ENCODE measurements around the gene THSD4. TPM values are rescaled to one million over a fixed set of nuclear protein-coding genes. Genes with fewer than 3 reads are reported as not detected.

THSD4 gene
- total RNA-seq, 4 donors from 2014 or later: 16.6 to 25.3 (median 24.1) TPM

DNA sequence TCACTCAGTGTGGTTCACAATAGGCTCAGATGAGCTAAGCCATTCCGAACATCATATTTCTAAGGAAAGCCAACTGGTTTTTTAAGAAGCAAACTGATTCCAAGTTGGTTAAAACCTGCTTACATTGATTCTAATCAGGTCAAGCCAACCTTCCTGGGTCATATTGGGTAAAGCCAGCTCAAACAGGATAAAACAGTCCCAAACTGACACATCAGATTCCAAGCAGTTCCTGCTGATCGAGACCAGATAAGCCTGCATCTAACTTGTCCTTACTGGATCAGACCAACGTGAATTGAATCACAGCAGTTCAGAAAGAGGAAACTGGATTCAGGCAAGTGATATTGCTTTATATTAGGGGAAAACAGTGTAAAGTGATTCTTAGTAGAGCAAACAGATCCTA lies 18.6 kb upstream of the THSD4 start:
- Histone ChIP-seq H3K36me3 (no peaks in the 10 kb centered on the region), H3K4me1 (peaks cover 12% of the 10 kb centered on the region), H3K9me3 (no peaks in the 10 kb centered on the region), H3K4me3 (no peak overlapping the region), H3K27ac (no peak overlapping the region), H3K27me3 (no peaks in the 10 kb centered on the region)
- DNase-seq (ENCODE audit: low spot score in 2 of 2): no peak
- no peak for TF ChIP-seq POLR2A (IDR thresholded peaks at IDR 0.05)
- TF ChIP-seq EP300 (IDR thresholded peaks at IDR 0.05): no peak
- WGBS: 30% methylated on average over 3 of the region's 3 CpGs

DNA sequence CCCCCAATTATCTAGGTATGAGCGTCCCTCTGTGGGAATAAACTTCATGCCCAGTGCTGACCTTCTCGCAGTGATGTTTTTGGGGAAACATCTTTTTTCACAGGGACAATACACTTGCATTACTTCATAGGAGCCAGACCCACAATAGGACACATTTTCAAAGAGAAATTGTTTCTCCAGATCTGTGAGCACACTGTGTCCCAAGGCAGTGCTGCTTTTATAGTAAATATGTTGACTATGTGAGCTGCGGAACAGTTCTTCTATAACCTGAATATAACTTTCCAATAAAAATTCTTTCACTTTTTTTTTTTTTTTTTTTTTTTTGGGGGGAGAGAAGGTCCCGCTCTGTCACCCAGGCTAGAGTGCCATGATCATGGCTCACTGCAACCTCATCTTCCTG lies 17.4 kb upstream of the THSD4 start:
- no peak overlapping the region for H3K27ac ChIP-seq
- no peak overlapping the region for H3K4me3 ChIP-seq

DNA sequence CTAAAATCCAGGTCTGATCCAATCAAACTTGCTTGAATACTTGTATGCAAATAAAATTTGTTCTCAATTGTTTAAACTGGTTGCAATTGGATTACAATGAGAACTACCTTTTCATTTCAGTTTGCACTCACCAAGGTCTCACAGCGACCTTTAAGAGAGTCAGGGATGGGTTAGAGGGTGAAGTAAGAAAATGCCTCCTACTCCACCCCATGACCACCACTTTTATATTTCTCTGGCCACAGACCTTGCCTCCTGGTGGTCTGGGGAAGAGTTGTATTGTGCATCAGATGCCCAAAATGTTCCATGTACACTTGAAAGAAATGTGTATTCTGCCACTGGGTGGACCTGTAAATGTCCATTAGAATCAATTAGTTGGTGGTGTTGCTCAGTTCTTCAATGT lies 16.4 kb upstream of the THSD4 start:
- Histone ChIP-seq H3K9me3 (no peaks in the 10 kb centered on the region), H3K4me1 (no peaks in the 10 kb centered on the region), H3K4me3 (no peak overlapping the region), H3K27me3 (no peaks in the 10 kb centered on the region), H3K36me3 (no peaks in the 10 kb centered on the region), H3K27ac (no peak overlapping the region)
- TF ChIP-seq, protein P1, sequence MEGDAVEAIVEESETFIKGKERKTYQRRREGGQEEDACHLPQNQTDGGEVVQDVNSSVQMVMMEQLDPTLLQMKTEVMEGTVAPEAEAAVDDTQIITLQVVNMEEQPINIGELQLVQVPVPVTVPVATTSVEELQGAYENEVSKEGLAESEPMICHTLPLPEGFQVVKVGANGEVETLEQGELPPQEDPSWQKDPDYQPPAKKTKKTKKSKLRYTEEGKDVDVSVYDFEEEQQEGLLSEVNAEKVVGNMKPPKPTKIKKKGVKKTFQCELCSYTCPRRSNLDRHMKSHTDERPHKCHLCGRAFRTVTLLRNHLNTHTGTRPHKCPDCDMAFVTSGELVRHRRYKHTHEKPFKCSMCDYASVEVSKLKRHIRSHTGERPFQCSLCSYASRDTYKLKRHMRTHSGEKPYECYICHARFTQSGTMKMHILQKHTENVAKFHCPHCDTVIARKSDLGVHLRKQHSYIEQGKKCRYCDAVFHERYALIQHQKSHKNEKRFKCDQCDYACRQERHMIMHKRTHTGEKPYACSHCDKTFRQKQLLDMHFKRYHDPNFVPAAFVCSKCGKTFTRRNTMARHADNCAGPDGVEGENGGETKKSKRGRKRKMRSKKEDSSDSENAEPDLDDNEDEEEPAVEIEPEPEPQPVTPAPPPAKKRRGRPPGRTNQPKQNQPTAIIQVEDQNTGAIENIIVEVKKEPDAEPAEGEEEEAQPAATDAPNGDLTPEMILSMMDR (IDR thresholded peaks at IDR 0.05): no peak
- TF ChIP-seq POLR2A (IDR thresholded peaks at IDR 0.05): no peak
- no peak for TF ChIP-seq POLR2AphosphoS5 (IDR thresholded peaks at IDR 0.05)
- no peak for TF ChIP-seq EP300 (IDR thresholded peaks at IDR 0.05)
- WGBS: 83% methylated on average over 1 of the region's 1 CpG
- no peak for DNase-seq (ENCODE audit: low spot score in 2 of 2)

More for the DNA sequence above, 17.4 kb upstream of the THSD4 start:
- DNase-seq (ENCODE audit: low spot score in 2 of 2): no peak
- Histone ChIP-seq H3K4me1 (peaks cover 10% of the 10 kb centered on the region), H3K9me3 (no peaks in the 10 kb centered on the region), H3K27me3 (no peaks in the 10 kb centered on the region), H3K36me3 (no peaks in the 10 kb centered on the region)
- 96% methylated on average over 4 of the region's 4 CpGs for WGBS
- TF ChIP-seq EP300 (IDR thresholded peaks at IDR 0.05): no peak
- TF ChIP-seq, protein P1 (IDR thresholded peaks at IDR 0.05): no peak
- no peak for TF ChIP-seq POLR2AphosphoS5 (IDR thresholded peaks at IDR 0.05)
- no peak for TF ChIP-seq POLR2A (IDR thresholded peaks at IDR 0.05)

DNA sequence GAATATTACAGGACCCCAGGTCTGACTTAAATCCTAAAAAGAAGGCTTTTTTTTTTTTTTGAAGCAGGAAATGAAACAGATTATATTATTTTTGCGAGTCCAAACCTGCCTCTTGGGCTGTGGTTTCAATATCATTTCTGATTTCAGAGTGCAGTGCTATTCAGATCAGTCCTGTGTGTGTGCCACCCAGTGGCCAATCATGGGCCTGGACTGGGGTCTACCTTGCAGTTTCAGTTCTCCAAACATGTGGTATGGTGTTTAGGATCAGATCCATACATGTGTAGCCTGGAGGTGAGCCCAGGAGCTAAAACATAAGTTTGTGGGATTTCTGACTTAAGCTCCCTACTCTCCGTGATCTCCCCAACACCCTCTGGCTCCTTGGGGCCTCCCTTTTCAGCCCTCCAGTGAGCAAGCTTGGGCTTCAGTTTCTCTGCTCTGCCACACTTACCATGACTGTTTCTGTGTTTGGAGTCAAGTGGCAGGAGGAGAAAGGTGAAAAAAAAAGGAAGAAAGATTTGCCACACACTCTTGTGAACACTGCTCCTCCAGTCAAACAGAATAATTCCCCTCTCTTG lies 12.1 kb upstream of the THSD4 start:
- WGBS: 70% methylated on average over 2 of the region's 2 CpGs
- H3K9me3 ChIP-seq: no peaks in the 10 kb centered on the region
- no peaks in the 10 kb centered on the region for H3K27me3 ChIP-seq
- H3K4me1 ChIP-seq: no peaks in the 10 kb centered on the region
- DNase-seq (ENCODE audit: low spot score in 2 of 2): no peak
- H3K27ac ChIP-seq: no peak overlapping the region
- no peak overlapping the region for H3K4me3 ChIP-seq
- no peaks in the 10 kb centered on the region for H3K36me3 ChIP-seq
- TF ChIP-seq POLR2A (IDR thresholded peaks at IDR 0.05) (no peak), POLR2AphosphoS5 (IDR thresholded peaks at IDR 0.05) (no peak), EP300 (IDR thresholded peaks at IDR 0.05) (no peak)
- TF ChIP-seq, protein P1 (IDR thresholded peaks at IDR 0.05): peak in 1 of 2 donors; percentile 10

DNA sequence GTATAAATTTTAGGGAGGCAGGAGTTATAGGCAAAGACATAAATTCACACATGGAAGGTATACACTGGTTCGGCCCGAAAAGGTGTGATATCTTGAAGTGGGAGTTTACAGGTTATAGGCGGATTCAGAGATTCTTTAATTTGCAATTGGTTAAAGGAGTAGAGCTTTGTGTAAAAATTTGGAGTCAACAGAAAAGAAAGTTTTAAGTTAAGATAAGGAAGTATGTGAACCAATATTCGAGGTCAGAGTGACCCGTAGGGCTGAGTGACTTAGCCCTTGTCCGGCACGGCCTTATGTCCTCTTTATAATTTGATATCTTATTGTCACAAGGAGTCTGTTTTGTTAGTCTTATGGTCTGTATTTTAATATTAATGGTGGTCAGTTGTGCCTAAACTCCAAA lies 10.6 kb upstream of the THSD4 start:
- WGBS: 96% methylated on average over 7 of the region's 7 CpGs
- TF ChIP-seq POLR2A (IDR thresholded peaks at IDR 0.05) (no peak), POLR2AphosphoS5 (IDR thresholded peaks at IDR 0.05) (no peak)
- H3K4me1 ChIP-seq: no peaks in the 10 kb centered on the region
- no peaks in the 10 kb centered on the region for H3K9me3 ChIP-seq
- no peak overlapping the region for H3K4me3 ChIP-seq
- no peak for DNase-seq (ENCODE audit: low spot score in 2 of 2)
- no peaks in the 10 kb centered on the region for H3K36me3 ChIP-seq
- H3K27ac ChIP-seq: no peak overlapping the region
- no peaks in the 10 kb centered on the region for H3K27me3 ChIP-seq

DNA sequence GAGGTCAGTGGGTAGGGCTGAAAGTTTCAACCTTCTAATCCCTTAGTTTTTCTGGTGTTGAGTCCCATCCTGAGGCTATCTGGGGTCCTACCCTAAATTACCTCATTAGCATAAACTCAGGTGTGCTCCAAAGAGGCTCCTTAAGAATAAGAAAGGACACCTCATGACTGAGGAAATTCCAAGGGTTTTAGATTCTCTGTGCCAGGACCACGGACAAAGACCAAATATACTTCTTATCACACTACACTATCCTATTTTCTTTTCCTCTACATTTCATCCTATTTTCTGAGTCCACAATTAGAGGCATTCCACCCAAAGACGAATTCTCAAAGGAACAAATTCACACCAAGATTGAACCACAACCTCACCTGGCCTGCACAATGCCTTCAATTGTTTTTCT lies 9.8 kb upstream of the THSD4 start:
- no peak overlapping the region for H3K4me3 ChIP-seq
- H3K36me3 ChIP-seq: no peaks in the 10 kb centered on the region
- H3K27me3 ChIP-seq: no peaks in the 10 kb centered on the region
- no peaks in the 10 kb centered on the region for H3K9me3 ChIP-seq
- no peak for TF ChIP-seq POLR2AphosphoS5 (IDR thresholded peaks at IDR 0.05)
- TF ChIP-seq POLR2A (IDR thresholded peaks at IDR 0.05): no peak
- TF ChIP-seq EP300 (IDR thresholded peaks at IDR 0.05): no peak
- TF ChIP-seq, protein P1 (IDR thresholded peaks at IDR 0.05): no peak
- no peaks in the 10 kb centered on the region for H3K4me1 ChIP-seq
- no peak for DNase-seq (ENCODE audit: low spot score in 2 of 2)
- WGBS: 92% methylated on average over 2 of the region's 2 CpGs
- H3K27ac ChIP-seq: no peak overlapping the region

Data from suprapubic skin (tissue), 4 donors.